Prostate gland (tissue), 2 donors: ENCODE results near the gene OXLD1. TPM values are rescaled to one million over a fixed set of nuclear protein-coding genes. Genes with fewer than 3 reads are reported as not detected.

Experiments used
- DNase-seq: peaks from one replicate; pipeline ENCODE4 v3.0.0-alpha.2; 2019; ENCODE audit warnings: low spot score
- H3K27ac ChIP-seq, 2 donors: fragments of 200-600 bp; sonication (generic); 2 replicates each; pipeline ENCODE4 v1.5.1; 2017 to 2019
- H3K27me3 ChIP-seq: fragments of 200-600 bp; sonication (generic); replicated peaks from 2 replicates; pipeline ENCODE4 v1.5.1; 2019; ENCODE audit not compliant: insufficient read depth
- H3K36me3 ChIP-seq, 2 donors: fragments of 200-600 bp; sonication (generic); 1 replicate in 1 of 2; 2 replicates in 1 of 2; pipeline versions ENCODE4 v1.5.1 to v1.8.1; 2017 to 2019
- H3K4me1 ChIP-seq: fragments of 200-600 bp; sonication (generic); replicated peaks from 2 replicates; pipeline ENCODE4 v1.5.1; 2019
- H3K4me3 ChIP-seq, 2 donors: fragments of 200-600 bp; sonication (generic); 2 replicates each; pipeline ENCODE4 v1.5.1; 2017 to 2019
- H3K9me3 ChIP-seq: fragments of 200-600 bp; sonication (generic); 2 replicates; pipeline ENCODE4 v1.5.1; 2017
- POLR2A ChIP-seq: fragments of 450-650 bp; IDR thresholded peaks from one replicate; pipeline ENCODE4 v1.6.1; 2016; ENCODE audit warnings: antibody characterized with exemption, mild to moderate bottlenecking
- POLR2AphosphoS5 ChIP-seq: sonication (generic); formaldehyde crosslinking; IDR thresholded peaks from one replicate; pipeline ENCODE4 v1.6.1; 2017; ENCODE audit warnings: antibody characterized with exemption
- WGBS: methylation state at CpG from one replicate; pipeline ENCODE4 v1.1.5; 2018; 5-methylcytosine and 5-hydroxymethylcytosine counted together
- intact Hi-C: fragments of 100-400 bp; cut with DNase I; formaldehyde crosslinking; loops from one replicate; pipeline ENCODE4 v1.14.2; 2022
- total RNA-seq, 2 donors: library from RNA; depleted of rRNA; stranded (reverse); fragments of >200 nt; gene quantifications; one replicate each; pipeline ENCODE4 v1.1.0, GENCODE V29; 2016
- TF ChIP-seq, protein P1 (sequence below), 4 experiments: fragments of 200-600 bp in 2 of 4; fragments of 450-650 bp in 2 of 4; sonication (generic) in 2 of 4; IDR thresholded peaks; 1 replicate in 3 of 4; 2 replicates in 1 of 4; pipeline ENCODE4 v1.5.1; 2016 to 2019; ENCODE audit warnings: antibody characterized with exemption in 4 of 4, mild to moderate bottlenecking in 2 of 4, moderate library complexity in 2 of 4

Gene OXLD1
- total RNA-seq, 2 donors from 2014 or later, result 52.5 to 59.2 TPM

DNA sequence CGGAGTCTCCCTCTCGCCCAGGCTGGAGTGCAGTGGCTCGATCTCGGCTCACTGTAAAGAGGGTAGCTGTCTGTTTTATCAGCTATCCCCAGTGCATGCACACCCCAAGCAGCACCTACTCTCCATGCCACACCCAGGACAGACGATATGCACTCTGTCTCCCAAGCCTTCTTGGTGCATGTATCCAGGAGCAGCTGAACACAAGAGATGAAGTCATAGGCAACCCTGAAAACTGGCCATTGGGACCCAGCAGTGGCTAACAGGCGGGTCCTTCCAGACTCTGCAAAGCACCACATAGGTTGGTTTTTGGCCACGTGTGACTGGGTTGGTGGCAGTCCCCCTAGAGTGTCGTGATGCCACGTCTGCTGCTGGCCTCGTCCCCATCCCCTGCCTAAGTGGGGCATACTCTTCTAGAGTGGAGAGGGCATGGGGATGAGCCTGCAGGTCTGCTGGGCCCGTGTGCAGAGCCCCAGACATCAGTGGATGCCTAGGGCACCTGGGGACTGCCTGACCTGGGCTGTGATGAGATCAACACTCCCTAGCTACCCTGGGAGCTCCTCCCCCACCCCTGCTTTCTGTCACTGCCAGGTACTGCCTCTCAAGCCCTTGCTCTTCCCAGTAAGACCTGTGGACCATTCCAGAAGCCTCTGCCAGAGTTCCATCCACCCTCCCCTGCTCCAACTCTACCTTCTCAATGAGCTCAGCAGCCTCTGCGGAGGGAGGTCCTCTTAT lies 19.4 kb downstream of the OXLD1 start:
- H3K27ac ChIP-seq, result no peak overlapping the region
- H3K36me3 ChIP-seq, result no peaks in the 10 kb centered on the region
- no peaks in the 10 kb centered on the region for H3K4me1 ChIP-seq
- intact Hi-C loops, result no loop called here
- peaks cover 15% of the 10 kb centered on the region for H3K27me3 ChIP-seq
- 71% methylated on average over 12 of the region's 12 CpGs for WGBS
- H3K9me3 ChIP-seq, result no peaks in the 10 kb centered on the region
- TF ChIP-seq, protein P1, sequence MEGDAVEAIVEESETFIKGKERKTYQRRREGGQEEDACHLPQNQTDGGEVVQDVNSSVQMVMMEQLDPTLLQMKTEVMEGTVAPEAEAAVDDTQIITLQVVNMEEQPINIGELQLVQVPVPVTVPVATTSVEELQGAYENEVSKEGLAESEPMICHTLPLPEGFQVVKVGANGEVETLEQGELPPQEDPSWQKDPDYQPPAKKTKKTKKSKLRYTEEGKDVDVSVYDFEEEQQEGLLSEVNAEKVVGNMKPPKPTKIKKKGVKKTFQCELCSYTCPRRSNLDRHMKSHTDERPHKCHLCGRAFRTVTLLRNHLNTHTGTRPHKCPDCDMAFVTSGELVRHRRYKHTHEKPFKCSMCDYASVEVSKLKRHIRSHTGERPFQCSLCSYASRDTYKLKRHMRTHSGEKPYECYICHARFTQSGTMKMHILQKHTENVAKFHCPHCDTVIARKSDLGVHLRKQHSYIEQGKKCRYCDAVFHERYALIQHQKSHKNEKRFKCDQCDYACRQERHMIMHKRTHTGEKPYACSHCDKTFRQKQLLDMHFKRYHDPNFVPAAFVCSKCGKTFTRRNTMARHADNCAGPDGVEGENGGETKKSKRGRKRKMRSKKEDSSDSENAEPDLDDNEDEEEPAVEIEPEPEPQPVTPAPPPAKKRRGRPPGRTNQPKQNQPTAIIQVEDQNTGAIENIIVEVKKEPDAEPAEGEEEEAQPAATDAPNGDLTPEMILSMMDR (IDR thresholded peaks at IDR 0.05), result no peak
- TF ChIP-seq POLR2AphosphoS5, result no peak
- TF ChIP-seq POLR2A, result no peak
- no peak overlapping the region for H3K4me3 ChIP-seq
- no peak for DNase-seq

DNA sequence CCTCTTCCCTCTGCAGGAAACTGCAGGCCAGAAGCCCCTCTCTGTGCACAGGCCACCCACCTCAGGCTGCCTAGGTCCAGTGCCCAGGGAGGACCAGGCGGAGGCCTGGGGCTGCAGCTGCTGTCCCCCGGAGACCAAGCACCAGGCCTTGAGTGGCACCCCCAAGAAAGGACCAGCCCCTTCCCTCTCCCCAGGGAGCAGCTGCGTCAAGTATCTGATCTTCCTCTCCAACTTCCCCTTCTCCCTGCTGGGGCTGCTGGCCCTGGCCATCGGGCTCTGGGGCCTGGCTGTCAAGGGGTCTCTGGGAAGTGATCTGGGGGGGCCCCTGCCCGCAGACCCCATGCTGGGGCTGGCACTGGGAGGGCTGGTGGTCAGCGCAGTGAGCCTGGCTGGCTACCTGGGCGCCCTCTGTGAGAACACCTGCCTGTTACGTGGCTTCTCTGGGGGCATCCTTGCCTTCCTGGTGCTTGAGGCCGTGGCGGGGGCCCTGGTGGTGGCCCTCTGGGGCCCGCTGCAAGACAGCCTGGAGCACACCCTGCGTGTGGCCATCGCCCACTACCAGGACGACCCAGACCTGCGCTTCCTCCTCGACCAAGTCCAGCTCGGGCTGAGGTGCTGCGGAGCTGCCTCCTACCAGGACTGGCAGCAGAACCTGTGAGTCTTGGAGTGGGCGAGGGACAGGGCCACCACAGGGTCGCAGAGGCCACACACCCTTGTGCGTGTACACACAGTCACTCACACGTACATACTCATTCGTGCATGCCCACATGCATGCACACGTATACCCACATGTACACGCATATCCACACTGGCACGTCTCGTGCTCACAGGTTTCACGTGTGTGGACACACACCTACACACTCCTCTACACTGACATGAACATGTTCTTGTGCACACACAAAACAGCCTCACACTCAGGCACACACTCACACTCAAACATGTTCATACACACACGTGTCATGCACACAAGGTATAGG lies 21.1 kb downstream of the OXLD1 start:
- Histone ChIP-seq H3K4me1 (no peaks in the 10 kb centered on the region), H3K27ac (no peak overlapping the region), H3K4me3 (no peak overlapping the region), H3K36me3 (no peaks in the 10 kb centered on the region), H3K9me3 (no peaks in the 10 kb centered on the region), H3K27me3 (peaks cover 15% of the 10 kb centered on the region)
- TF ChIP-seq POLR2AphosphoS5 (no peak), POLR2A (no peak)
- TF ChIP-seq, protein P1 (IDR thresholded peaks at IDR 0.05), result no peak
- WGBS, result 91% methylated on average over 29 of the region's 29 CpGs
- DNase-seq, result no peak
- intact Hi-C loops, result no loop called here

DNA sequence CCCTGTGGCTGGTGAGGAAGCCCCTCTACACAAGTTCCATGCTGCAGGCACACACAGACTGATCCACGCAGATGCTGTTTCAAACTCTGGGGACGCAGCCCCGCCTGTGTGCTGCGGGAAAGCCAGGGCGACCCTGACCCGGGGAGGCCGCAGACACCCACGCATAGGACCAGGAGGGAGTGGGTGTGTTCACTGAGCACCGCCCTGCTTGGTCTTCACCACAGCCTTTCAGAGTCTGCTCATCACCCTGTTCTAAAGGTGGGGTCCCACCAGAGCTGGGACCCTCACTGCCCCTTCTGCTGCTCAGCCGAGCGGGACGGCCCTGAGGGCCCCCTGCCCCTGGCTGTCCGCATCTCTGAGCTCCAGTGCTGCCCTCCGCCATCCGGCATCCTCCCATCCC lies 21.9 kb downstream of the OXLD1 start:
- TF ChIP-seq POLR2AphosphoS5, result no peak
- no peak for TF ChIP-seq POLR2A
- TF ChIP-seq, protein P1 (IDR thresholded peaks at IDR 0.05), result no peak
- no peak overlapping the region for H3K4me3 ChIP-seq
- DNase-seq, result no peak
- no peaks in the 10 kb centered on the region for H3K4me1 ChIP-seq
- H3K36me3 ChIP-seq, result no peaks in the 10 kb centered on the region
- intact Hi-C loops, result no loop called here
- H3K27ac ChIP-seq, result no peak overlapping the region
- no peaks in the 10 kb centered on the region for H3K9me3 ChIP-seq
- 93% methylated on average over 15 of the region's 15 CpGs for WGBS
- peaks cover 15% of the 10 kb centered on the region for H3K27me3 ChIP-seq

DNA sequence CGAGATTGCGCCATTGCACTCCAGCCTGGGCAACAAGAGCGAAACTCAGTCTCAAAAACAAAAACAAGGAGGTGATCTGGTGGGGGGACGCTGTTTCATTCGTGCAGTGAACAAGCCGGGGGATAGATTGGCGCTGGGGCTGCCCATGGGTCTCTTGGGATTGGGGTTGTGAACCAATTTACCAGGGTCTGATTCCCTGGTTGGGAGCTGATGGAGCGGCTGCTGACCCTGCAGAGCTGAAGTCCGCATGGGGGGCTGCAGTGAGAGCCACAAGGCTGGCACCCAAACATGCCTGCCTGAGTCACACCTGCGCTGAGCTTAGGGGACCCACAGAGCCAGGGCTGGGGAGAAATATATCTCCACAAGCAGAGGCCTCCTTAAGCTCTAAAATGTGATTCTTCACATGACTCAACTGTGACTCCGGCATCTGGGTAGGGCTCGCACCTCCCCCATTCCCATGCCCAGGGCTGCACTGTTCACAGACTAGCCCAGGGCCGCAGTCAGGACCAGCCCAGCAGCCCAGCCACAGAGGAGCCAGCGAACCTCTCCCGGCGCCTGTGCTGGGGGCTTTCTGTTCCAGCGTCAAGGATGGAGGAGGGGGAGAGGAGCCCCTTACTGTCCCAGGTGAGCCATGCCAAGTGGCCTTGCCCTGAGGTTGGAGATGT lies 24.4 kb downstream of the OXLD1 start:
- TF ChIP-seq, protein P1 (IDR thresholded peaks at IDR 0.05), result no peak
- TF ChIP-seq POLR2A (no peak), POLR2AphosphoS5 (no peak)

More for the DNA sequence above, 24.4 kb downstream of the OXLD1 start:
- intact Hi-C loops, result no loop called here
- Histone ChIP-seq H3K36me3 (no peaks in the 10 kb centered on the region), H3K27me3 (no peaks in the 10 kb centered on the region), H3K27ac (no peak overlapping the region), H3K9me3 (no peaks in the 10 kb centered on the region), H3K4me3 (no peak overlapping the region), H3K4me1 (no peaks in the 10 kb centered on the region)
- WGBS, result 89% methylated on average over 17 of the region's 17 CpGs
- DNase-seq, result no peak
